Activated naive CD4-positive, alpha-beta T cell treated with anti-CD3 and anti-CD28 coated beads, Interleukin-2, amount 10 ng/mL, durations not matched to agents 7 days and 5 days (primary cell): ENCODE data around the gene TMEM258.

Source experiments
- CTCF ChIA-PET: fragments of 350-600 bp; sonication (Branson Sonifier 250); formaldehyde crosslinking; loops from one replicate; lab custom pipeline; 2021; ENCODE audit warnings: antibody characterized with exemption; lab: Charles Lee
- DNase-seq: peaks from one replicate; pipeline ENCODE4 v3.0.0-alpha.2; 2020
- H3K27ac Mint-ChIP-seq: one replicate; pipeline ENCODE4 v1.8.0; 2021; ENCODE audit warnings: mild to moderate bottlenecking, moderate library complexity, mixed read lengths
- H3K27me3 Mint-ChIP-seq: one replicate; pipeline ENCODE4 v1.8.0; 2021; ENCODE audit warnings: mild to moderate bottlenecking, mixed read lengths
- H3K36me3 Mint-ChIP-seq: one replicate; pipeline ENCODE4 v1.8.0; 2021; ENCODE audit warnings: mixed read lengths
- H3K4me1 Mint-ChIP-seq: one replicate; pipeline ENCODE4 v1.8.0; 2021; ENCODE audit warnings: mixed read lengths
- H3K4me3 Mint-ChIP-seq: one replicate; pipeline ENCODE4 v1.8.0; 2021; ENCODE audit warnings: mild to moderate bottlenecking, moderate library complexity, mixed read lengths
- H3K9me3 Mint-ChIP-seq: one replicate; pipeline ENCODE4 v1.8.0; 2021; ENCODE audit warnings: mixed read lengths

TMEM258 gene

DNA sequence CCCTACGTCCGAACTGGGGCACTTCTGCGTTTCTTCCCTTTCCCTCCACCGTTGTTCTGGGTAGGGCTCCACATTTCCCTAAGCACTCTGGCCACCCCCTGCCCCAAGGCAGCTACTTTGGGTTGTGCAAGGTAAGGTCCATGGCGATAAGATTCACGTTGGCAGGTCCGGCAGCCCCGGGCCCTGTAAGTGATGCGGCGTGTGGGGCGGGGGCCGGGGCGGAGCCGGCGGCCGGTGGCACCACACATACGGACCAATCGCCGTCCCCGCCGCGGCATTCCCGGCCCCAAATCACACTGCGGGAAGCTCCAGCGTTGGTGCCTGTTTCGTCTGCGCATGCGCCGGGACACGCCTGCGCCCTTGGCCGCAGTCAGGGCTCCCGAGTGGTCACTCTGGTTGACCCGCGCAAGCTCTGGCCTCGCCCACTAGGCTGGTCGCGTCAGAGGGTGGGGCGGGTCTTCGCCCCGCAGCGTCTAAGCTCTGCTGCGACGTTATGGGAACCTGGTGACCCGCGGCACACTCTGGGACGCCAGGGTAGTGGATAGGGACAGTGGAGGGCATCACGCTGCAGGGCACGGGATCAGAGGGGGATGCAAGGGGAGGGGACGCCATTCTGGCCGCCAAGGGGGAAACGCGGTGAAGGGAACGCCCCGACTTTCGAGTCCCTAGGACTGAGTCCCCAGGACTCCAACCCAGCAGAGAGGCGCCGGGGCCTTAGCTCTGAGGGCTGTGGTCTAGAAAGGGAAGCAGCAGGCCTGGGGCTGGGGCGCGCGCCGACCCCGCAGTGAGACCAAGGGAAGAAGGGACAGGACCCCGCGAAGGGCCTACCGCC lies 22.8 kb upstream of the TMEM258 start:
- CTCF ChIA-PET: interaction anchor here (0.8 to 9.0 kb wide), 10 partner anchors 8 to 267 kb away, joined by 3 to 72 read pairs (median 4); partner anchors contain the start of genes FADS2 and FEN1
- DNase-seq: peak; percentile 74
- Mint-ChIP-seq H3K4me1 (peaks cover 21% of the 10 kb centered on the region), H3K4me3 (peak overlapping the region; percentile 95), H3K9me3 (peaks cover 1% of the 10 kb centered on the region), H3K36me3 (peaks cover 48% of the 10 kb centered on the region), H3K27me3 (peaks cover 48% of the 10 kb centered on the region), H3K27ac (peak overlapping the region; percentile 93)

DNA sequence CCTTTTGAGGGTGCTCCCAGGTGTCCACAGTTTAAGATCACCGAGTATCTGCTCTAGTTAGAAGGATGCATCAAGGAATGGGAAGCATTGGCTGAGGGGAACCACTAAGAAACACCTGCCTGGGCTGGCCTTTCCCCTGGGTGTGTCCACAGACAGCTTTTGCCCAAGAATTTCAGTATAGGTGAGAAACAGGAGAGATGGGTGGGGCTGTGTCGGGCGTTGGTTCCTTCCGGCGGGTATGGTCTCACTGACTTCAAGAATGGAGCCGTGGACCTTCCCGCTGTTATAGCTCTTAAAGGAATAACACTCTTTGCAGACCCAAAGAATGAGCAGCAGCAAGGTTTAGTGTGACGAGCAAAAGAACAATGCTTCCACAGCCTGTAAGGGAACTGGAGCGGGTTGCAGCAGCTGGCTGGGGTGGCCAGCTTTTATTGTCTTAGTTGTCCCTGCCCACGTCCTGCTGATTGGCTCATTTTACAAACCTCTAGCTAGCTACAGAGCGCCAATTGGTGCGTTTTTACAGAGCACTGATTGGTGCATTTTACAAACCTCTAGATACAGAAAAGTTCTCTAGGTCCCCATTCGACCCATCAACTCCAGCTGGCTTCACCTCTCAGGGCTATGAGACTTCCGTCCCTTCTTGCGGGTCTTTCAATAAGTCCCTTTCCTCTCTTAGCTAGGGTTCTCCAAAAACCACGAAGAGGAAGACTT lies 22.0 kb upstream of the TMEM258 start:
- Mint-ChIP-seq H3K27me3 (peaks cover 44% of the 10 kb centered on the region), H3K27ac (peak overlapping the region; percentile 93), H3K4me3 (peak overlapping the region; percentile 95), H3K4me1 (peaks cover 21% of the 10 kb centered on the region), H3K9me3 (peaks cover 1% of the 10 kb centered on the region), H3K36me3 (peaks cover 53% of the 10 kb centered on the region)
- peak; percentile 54 for DNase-seq
- CTCF ChIA-PET: interaction anchor here (1.0 to 9.0 kb wide), 8 partner anchors 7 to 268 kb away, joined by 3 to 72 read pairs (median 4); partner anchors contain the start of genes FADS2 and FEN1

DNA sequence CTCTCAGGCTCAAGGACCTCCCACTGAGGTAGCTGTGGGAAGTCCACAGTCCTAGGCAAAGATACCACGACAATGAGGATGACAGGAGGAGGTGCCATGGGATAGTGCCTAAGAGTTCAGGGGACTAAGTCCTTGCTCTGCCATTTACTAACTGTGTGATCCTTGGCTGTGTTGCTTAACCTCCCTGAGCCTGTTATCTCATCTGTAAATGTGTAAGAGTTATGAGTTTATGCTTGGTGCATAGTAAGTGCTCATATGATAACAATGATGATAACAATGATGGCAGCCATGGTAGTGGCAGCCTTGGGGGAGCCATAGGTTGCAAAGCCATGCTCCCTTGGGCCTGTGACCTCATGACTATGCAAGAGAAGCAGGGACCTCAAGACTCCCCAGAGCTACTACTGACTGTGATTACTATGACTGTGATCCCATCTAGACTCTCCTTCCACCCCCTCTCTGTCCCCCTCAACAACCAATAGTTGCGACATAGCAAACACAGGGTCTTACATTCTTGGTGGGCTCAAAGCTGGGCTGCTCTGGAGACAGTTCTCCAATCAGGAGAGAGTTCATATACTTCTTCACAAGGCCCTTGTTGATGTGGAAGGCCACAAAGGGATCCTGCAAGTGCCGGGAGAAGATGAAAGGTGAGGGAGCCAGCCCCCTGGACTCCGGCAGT lies 20.5 kb upstream of the TMEM258 start:
- Mint-ChIP-seq H3K9me3 (peaks cover 1% of the 10 kb centered on the region), H3K27me3 (peaks cover 34% of the 10 kb centered on the region), H3K27ac (no peak overlapping the region), H3K4me1 (peaks cover 21% of the 10 kb centered on the region), H3K4me3 (no peak overlapping the region), H3K36me3 (peaks cover 64% of the 10 kb centered on the region)
- CTCF ChIA-PET: interaction anchor here (9.0 kb wide), 1 partner anchor 15 kb away, joined by 72 read pairs; no protein-coding TSS in a partner anchor
- DNase-seq: no peak

DNA sequence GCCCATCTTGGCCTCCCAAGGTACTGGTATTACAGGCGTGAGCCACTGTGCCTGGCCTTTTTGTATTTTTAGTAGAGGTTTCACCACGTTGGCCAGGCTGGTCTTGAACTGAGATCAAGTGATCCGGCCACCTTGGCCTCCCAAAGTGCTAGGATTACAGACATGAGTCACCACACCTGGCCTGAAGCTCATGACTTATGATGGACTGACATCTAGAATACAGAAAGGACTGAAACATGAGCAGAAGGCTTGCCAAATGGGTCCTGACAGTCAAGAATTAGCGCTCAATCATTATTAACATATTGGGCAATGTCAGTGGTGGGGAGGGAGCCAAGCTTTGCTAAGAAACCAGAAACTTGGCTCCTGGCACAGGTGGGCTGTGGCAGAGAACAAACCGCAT lies 19.4 kb upstream of the TMEM258 start:
- peak overlapping the region; percentile 3 for H3K27ac Mint-ChIP-seq
- H3K9me3 Mint-ChIP-seq: peaks cover 1% of the 10 kb centered on the region
- H3K4me1 Mint-ChIP-seq: peaks cover 15% of the 10 kb centered on the region
- CTCF ChIA-PET: interaction anchor here (9.0 kb wide), 1 partner anchor 14 kb away, joined by 72 read pairs; no protein-coding TSS in a partner anchor
- peaks cover 71% of the 10 kb centered on the region for H3K36me3 Mint-ChIP-seq
- peaks cover 24% of the 10 kb centered on the region for H3K27me3 Mint-ChIP-seq
- H3K4me3 Mint-ChIP-seq: no peak overlapping the region
- no peak for DNase-seq

DNA sequence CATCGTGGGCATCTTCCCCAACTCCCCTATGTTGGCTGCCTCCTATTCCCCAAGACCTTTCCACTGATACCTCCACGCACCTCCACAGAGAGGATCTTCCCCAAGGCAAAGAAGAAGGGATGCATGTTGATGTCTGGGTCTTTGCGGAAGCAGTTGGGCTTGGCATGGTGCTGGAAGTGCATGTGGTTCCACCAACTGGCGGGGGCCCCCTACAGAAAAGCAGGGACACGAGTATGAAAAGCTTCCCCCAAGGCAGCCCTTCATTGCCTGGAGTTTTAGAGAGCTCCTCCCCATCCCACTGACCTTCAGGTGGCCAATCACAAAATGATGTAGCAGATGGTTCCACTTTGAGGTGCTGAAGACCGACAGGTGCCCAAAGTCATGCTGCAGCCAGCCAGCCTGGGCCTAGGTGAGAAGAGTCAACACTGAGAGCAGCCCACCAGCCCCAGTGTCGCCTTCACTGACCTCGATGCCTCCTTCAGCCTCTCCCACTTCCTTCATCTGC lies 18.3 kb upstream of the TMEM258 start:
- CTCF ChIA-PET: interaction anchor here (9.0 kb wide), 1 partner anchor 13 kb away, joined by 72 read pairs; no protein-coding TSS in a partner anchor
- Mint-ChIP-seq H3K9me3 (peaks cover 1% of the 10 kb centered on the region), H3K27me3 (peaks cover 13% of the 10 kb centered on the region), H3K27ac (no peak overlapping the region), H3K4me3 (no peak overlapping the region), H3K4me1 (peaks cover 12% of the 10 kb centered on the region), H3K36me3 (peaks cover 72% of the 10 kb centered on the region)
- DNase-seq: no peak

DNA sequence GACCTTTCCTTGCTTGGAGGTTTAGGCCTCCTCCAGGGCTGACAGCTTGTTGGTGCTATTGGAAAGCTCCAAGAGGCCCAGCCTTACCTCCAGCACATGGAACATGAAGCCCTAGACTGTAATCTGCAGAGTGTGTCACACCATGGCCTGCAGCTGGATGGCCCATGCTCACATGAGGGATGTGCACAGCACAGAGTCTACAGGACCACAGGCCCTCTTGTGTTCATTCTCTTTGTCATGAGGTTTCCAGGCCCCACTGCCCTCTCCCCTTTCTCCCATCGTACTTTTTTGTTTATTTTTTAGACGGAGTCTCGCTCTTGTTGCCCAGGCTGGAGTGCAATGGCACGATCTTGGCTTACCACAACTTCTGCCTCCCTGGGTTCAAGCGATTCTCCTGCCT lies 14.4 kb upstream of the TMEM258 start:
- no peak overlapping the region for H3K4me3 Mint-ChIP-seq
- H3K27me3 Mint-ChIP-seq: no peaks in the 10 kb centered on the region
- no peak for DNase-seq
- H3K4me1 Mint-ChIP-seq: no peaks in the 10 kb centered on the region
- CTCF ChIA-PET: interaction anchor here (2.1 kb wide), 1 partner anchor 9 kb away, joined by 13 read pairs; no protein-coding TSS in a partner anchor
- no peaks in the 10 kb centered on the region for H3K9me3 Mint-ChIP-seq
- H3K27ac Mint-ChIP-seq: no peak overlapping the region
- peaks cover 68% of the 10 kb centered on the region for H3K36me3 Mint-ChIP-seq

DNA sequence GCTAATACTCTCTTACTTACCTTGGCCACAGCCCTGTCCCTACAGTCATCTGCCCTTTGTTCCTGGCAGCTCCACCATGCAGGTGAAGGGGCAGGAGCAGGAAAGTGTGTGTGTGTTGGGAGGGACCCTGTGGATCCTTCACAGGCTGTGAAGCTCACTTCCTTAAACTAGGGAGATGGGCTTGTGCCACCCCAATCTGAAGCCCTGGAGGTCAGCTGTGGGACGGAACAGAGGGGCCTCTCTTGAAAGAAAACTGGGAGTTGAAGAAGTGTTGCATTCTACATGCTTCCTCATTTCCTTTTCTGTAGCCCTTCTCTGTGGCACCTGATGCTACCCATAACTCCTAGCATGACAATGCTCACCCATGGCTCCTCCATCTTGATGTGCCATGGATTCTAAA lies 12.7 kb upstream of the TMEM258 start:
- CTCF ChIA-PET: interaction anchor here (0.8 to 1.3 kb wide), 3 partner anchors 8 to 72 kb away, joined by 3 to 4 read pairs (median 3); no protein-coding TSS in a partner anchor
- no peak overlapping the region for H3K4me3 Mint-ChIP-seq
- no peak for DNase-seq
- peaks cover 4% of the 10 kb centered on the region for H3K4me1 Mint-ChIP-seq
- H3K9me3 Mint-ChIP-seq: no peaks in the 10 kb centered on the region
- no peaks in the 10 kb centered on the region for H3K27me3 Mint-ChIP-seq
- peaks cover 60% of the 10 kb centered on the region for H3K36me3 Mint-ChIP-seq
- H3K27ac Mint-ChIP-seq: no peak overlapping the region

DNA sequence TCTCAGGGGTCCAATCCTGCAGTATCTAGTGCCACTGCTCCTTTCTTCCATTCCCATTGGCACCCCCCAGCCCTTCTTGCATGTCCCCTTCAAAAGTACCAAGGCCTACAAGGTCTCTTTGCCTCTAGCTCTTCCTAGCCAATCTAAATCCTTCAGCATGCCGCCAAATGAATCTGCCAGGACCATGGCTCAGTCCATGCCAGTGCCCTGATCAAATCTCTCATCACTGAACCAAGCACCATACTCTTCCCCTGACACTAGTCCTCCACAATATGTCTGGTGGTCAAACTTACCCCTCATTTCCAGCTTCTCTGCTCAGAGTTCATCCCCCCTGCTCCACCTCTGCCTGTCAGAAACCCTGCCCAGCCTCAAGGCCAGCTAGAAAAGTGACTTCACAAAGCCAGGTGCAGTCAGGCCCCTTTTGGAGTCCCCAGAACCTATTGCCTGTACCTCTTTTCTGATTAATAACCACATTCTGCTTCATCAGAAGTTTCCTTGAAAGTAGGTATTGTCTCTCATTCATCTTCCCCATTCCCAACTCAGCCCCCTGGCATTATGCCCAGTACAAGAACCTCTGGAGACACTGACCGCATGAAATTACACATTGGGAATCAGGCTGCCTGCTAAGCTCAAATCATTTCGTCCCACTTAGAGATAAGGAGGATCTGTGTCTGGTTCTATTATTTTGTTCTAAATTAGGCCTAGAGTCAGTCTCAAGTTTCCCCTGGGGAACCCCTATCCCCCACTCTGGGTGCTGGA lies 11.7 kb upstream of the TMEM258 start:
- DNase-seq: no peak
- peaks cover 62% of the 10 kb centered on the region for H3K36me3 Mint-ChIP-seq
- CTCF ChIA-PET: interaction anchor here (1.1 kb wide), 1 partner anchor 12 kb away, joined by 4 read pairs; no protein-coding TSS in a partner anchor
- H3K4me1 Mint-ChIP-seq: peaks cover 12% of the 10 kb centered on the region
- H3K27me3 Mint-ChIP-seq: no peaks in the 10 kb centered on the region
- no peak overlapping the region for H3K4me3 Mint-ChIP-seq
- H3K27ac Mint-ChIP-seq: no peak overlapping the region
- H3K9me3 Mint-ChIP-seq: no peaks in the 10 kb centered on the region

DNA sequence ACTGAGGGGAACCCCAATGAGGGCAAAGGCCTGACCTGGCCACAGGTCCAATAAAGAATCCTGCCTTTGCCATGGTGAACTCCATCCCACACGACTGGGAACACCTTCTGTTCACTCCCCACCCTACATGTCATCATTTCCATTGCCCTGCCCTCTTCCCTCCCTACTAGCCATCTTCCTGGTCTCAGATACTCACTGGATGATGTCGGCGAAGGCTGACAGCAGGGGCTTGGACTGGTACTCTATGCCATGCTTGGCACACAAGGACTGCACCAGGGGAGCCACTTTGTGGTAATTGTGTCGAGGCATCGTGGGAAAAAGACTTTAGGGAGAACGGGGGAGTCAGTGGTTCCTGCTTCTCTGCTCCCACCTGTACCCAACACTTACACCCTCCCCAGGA lies 10.2 kb upstream of the TMEM258 start:
- Mint-ChIP-seq H3K27me3 (no peaks in the 10 kb centered on the region), H3K4me3 (no peak overlapping the region), H3K27ac (no peak overlapping the region), H3K4me1 (peaks cover 15% of the 10 kb centered on the region), H3K36me3 (peaks cover 57% of the 10 kb centered on the region), H3K9me3 (no peaks in the 10 kb centered on the region)
- DNase-seq: no peak
- CTCF ChIA-PET: no interaction called here

DNA sequence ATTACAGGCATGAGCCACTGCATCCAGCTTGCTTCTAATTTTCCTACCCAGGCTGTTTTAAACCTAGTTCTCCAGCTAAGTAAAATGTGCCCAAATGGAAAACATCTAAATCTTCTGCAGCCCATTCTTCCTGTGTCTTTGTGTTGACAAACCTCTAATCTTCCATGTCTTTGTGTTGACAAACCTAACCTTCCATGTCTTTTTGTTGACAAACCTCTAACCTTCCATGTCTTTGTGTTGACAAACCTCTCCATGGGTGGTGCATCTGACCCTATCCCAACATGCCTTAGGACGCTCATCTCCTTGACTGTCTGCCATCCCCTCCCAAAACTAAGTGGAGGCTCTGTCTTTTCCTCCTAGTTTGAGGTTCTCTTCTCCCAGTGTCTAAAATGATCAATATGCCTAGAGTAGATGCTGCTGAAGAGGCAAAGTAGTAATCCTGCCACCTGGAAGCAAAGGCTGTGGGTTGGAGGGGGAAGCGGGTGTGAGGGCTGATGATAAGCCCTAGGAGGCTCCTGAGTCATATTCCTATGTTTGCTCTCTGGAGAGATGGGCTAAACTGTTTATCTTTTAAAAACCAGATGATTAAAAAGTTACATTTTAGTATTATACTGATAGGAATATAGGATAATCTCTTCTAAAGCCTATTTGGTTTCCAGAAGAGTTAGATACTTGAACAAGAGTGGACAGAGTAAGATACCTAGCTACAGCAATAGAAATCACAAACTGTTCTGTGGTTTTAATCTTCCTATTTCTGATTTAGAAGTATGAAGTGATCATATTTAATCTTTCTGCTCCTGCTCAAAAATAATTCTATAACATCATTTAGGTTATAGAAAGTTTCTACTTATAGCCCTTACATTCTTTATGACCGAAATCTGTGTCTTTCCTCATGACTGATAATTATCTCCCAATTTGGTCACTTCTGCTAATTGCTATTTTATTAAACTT lies 8.2 kb upstream of the TMEM258 start:
- Mint-ChIP-seq H3K4me3 (no peak overlapping the region), H3K36me3 (peaks cover 61% of the 10 kb centered on the region), H3K27me3 (no peaks in the 10 kb centered on the region), H3K9me3 (no peaks in the 10 kb centered on the region), H3K4me1 (peaks cover 33% of the 10 kb centered on the region), H3K27ac (no peak overlapping the region)
- no peak for DNase-seq
- CTCF ChIA-PET: interaction anchor here (0.6 to 6.0 kb wide), 6 partner anchors 8 to 308 kb away, joined by 3 to 72 read pairs (median 4); partner anchors contain the start of genes FADS1, FEN1 and TMEM258

DNA sequence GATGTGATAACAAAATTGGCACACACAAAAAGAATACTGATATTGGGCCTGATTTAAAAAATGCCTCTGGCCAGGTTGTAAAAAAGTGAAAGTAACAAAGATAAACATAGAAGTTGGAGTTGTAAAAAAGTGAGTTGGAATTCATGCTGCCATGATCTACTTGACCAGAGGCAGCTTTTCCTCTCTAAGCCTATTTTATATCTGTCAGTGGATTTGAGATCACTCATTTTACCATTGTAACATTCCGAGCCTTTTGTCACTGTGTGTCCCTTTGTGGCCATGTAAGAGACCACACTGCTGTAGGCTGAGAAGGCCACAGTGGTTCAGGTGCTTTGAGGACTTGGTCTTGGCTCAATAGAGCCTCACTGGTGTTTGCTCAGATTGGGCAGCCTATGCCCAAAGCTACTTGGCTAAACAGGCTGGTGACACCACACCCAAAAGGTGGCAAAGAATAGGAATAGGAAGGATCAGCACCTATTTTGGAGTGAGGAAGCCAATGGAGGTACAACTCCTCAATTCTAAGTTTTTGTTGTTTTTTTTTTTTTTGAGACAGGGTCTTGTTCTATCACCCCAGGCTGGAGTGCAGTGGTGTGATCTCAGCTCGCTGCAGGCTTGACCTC lies 7.4 kb upstream of the TMEM258 start:
- H3K36me3 Mint-ChIP-seq: peaks cover 63% of the 10 kb centered on the region
- CTCF ChIA-PET: interaction anchor here (0.6 to 6.0 kb wide), 4 partner anchors 15 to 309 kb away, joined by 3 to 72 read pairs (median 4); partner anchors contain the start of gene FADS1
- H3K4me1 Mint-ChIP-seq: peaks cover 40% of the 10 kb centered on the region
- DNase-seq: no peak
- no peak overlapping the region for H3K4me3 Mint-ChIP-seq
- no peaks in the 10 kb centered on the region for H3K27me3 Mint-ChIP-seq
- peak overlapping the region; percentile 67 for H3K27ac Mint-ChIP-seq
- no peaks in the 10 kb centered on the region for H3K9me3 Mint-ChIP-seq
